Choroid plexus epithelial cell (primary cell): ENCODE results near the gene CDH4.

ENCODE experiments used
- DNase-seq: peaks from one replicate; pipeline ENCODE4 v3.0.0-alpha.2; 2010; ENCODE audit warnings: low read depth
- H3K4me3 ChIP-seq: 2 replicates; pipeline ENCODE4 v1.5.1; 2011; ENCODE audit warnings: low read depth, mild to moderate bottlenecking, control low read depth, low read length, moderate library complexity
- TF ChIP-seq, protein P1 (sequence below): conservative IDR thresholded peaks from 2 replicates; pipeline ENCODE4 v1.5.1; 2011; ENCODE audit warnings: low read depth, mild to moderate bottlenecking, control low read depth, inconsistent platforms, low read length, moderate library complexity

Gene CDH4

GRCh38 chr20:61763740-61764400 is 511.8 kb downstream of the CDH4 start:
- TF ChIP-seq, protein P1, sequence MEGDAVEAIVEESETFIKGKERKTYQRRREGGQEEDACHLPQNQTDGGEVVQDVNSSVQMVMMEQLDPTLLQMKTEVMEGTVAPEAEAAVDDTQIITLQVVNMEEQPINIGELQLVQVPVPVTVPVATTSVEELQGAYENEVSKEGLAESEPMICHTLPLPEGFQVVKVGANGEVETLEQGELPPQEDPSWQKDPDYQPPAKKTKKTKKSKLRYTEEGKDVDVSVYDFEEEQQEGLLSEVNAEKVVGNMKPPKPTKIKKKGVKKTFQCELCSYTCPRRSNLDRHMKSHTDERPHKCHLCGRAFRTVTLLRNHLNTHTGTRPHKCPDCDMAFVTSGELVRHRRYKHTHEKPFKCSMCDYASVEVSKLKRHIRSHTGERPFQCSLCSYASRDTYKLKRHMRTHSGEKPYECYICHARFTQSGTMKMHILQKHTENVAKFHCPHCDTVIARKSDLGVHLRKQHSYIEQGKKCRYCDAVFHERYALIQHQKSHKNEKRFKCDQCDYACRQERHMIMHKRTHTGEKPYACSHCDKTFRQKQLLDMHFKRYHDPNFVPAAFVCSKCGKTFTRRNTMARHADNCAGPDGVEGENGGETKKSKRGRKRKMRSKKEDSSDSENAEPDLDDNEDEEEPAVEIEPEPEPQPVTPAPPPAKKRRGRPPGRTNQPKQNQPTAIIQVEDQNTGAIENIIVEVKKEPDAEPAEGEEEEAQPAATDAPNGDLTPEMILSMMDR = no peak
- no peak overlapping the region for H3K4me3 ChIP-seq
- no peak for DNase-seq

DNA sequence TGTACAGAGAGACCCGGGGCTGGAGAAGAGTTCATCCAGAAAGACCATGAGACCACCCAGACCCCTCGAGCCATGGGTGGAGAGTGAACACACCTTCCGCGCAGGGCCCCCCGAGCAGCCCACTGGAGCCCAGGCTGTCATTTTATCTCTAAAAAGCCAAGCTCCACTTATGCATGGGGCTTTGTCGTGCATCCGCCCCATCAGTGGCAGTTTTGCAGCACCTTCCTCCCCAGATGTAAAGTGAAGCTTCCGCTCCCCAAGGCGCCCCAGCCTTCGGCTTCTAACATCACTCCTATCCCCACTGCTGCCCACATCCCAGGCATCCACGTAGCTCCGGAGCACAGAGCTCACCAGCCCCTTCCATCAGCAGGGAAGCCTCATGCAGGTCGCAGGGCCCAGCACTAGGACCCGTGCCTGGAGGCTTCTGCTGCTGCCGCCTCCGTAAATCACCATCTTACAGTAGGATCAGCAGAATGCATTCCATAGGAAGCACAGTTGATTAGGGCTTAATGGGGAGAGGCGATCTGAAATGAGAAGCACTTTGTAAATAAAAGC is 512.5 kb downstream of the CDH4 start:
- TF ChIP-seq, protein P1 = no peak
- no peak for DNase-seq
- H3K4me3 ChIP-seq = no peak overlapping the region

DNA sequence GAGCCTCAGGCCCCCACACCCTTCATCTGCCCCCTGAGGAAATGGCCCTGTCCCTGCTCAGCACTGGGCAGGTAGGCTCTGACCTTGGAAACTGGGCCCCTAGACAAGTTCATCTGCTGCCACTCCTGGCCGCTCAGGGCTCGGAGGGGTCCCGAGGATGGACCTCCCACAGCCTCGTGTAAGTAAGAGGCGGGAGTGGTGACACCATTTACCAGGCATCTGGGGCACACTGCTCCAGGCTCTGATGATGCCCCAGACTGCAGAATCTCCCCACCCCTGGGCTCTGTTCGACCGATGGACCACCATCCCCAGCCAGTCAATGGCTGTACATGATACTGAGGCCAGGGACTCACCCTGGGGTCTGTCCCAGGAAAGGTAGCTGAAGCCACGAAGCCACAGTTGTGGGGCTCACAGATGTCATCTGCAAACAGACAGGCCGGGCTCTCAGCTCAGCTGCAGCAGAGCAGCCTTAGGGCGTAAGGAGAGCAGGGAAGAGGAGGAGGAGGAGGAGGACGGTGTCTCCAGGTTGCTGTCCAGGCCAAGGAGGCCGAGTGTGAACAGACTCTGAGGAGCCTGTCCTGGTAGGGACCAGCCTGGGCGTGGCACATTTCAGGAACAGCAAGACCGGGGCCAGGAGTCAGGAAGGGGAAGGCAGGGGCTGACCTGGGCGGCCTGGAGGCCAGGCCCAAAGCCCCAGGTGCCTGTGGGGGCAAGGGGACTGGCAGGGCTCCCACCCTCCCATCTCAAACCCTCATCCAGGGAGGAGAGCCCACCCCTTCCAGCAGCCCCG is 513.2 kb downstream of the CDH4 start:
- TF ChIP-seq, protein P1 = no peak
- DNase-seq = no peak
- no peak overlapping the region for H3K4me3 ChIP-seq

DNA sequence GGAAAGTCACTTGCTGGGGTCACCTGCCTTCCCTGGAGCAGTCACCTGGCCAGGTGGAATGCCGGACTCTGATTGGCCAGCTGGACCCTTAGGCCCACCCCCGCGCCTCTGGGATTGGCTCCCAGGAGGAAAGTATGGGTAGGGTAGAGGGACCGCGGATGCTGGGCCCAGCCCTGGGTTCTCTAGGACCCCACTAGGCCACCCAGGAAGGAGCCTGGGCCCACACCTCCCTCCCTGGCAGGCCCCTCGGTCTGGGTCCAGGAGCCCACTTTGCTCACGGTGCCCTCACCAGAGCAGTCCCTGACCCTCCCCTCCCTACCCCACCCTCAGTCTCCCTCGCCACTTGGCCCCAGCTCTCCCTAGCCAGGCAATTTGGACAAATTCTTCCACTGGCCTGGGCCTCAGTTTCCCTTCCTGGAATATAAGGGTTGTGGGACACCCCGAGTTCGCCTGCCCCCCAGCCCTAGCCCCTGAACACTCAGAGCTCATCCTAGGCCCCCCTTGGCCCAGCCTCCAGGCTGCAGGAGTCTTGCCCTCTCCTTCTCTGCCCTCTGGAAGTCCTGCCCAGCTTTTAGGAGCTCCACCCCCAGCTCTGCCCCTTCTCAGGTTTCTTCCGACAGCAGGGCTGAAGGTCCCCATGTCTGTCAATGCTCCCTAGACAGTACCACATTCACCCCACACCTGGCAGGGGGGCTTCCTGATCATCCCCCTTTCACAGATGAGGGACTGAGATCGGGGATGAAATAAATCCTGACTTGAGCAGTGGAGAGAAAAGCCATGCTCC is 514.0 kb downstream of the CDH4 start:
- DNase-seq = no peak
- TF ChIP-seq, protein P1 = no peak
- no peak overlapping the region for H3K4me3 ChIP-seq

DNA sequence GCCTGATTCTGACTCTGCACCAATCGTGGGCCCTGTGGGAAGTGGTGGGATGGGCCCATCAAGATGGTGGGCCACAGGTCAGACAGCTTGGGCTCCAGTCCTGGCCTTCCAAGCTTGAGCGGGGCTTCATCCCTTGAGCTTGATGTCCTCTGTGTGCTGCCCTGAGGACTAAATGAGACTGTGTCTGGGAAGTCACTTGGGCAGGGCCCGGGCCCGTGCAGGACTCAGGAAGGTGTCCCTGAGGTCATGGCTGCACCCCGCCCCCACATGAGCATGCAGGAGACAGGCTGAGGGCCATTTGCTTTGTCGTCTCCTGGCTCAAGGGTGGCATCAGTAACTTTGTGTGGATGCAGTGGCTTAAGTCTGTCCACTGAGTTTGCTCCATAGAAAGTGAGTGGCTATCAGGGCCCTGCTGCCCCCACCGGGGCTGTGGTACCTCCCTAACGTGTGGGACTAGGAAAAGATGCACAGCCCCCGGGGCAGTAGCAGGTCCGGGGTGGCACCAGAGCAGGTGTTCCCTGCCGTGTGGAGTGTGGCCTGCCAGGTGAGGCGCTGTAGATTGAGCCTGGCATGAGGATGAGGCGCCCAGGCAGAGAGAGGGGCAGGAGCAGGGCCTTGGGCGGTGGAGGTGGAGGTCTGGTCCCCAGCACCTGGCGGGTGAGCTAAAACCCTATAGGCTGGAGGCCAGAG is 515.0 kb downstream of the CDH4 start:
- TF ChIP-seq, protein P1 = no peak
- H3K4me3 ChIP-seq = no peak overlapping the region
- no peak for DNase-seq

GRCh38 chr20:61767761-61768494 is 515.9 kb downstream of the CDH4 start:
- no peak overlapping the region for H3K4me3 ChIP-seq
- DNase-seq = no peak
- TF ChIP-seq, protein P1 = no peak
